Measurements from ENCODE around the gene SEMA5A.

Gene SEMA5A

DNA sequence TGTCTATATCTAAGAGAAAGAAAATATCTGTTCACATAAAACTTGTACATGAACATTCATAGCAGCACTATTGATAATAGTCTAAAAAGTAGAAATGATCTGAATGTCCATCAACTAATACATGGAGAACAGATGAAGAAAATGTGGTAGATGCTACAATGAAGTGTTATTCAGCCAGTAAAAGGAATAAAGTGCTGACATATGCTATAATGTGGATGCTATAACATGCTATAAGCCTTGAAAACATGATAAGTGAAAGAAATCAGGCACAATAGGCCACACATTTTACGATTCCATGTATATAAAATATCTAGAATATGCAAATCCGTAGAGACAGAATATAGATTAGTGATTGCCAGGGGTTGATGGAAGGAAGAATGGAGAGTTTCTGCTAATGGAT is 146.8 kb downstream of the SEMA5A start:
- no peak for DNase-seq (ENCODE audit: low read depth)

DNA sequence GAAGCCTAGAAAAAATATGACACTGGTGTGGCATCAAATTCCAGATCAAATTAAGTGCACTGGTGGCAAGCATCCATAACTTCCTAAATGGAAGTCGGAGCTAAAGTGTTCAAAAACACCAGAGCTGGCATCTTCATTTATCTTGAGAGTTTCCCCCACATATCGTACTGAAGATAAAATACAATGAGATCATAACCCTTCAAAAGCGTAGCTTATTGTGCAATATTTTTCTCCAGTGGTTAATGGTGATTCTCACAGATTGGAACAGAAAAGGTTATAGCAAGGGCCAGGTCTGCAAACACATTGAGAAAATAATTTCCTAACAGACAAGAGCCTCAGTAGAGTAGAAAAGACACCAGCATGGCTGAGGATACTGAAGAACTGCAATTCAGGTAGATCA is 147.6 kb downstream of the SEMA5A start:
- DNase-seq (ENCODE audit: low read depth), result peak; percentile 27

DNA sequence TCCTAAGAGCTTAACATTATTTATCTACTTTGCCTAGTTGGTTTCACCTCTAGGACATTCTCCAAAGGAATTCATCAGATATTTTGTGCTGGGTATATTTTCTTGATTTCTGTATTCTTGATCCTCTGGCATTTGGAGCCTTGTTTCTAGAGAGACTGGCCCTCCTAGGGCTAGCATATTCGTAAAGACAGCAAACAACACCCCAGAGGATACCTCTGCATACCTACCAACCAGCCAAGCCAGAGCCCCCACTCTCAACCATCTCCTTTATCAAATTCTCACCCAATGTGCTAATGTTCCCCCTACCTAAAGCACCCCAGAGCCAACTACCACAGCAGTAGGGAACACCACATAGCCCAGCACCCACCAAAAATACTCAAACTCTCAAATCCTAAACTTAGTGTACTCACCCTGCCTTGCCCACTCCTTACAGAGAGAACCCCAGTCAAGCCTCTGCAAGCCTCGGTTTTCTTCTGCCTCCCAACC is 149.5 kb downstream of the SEMA5A start:
- DNase-seq (ENCODE audit: low read depth), result no peak

DNA sequence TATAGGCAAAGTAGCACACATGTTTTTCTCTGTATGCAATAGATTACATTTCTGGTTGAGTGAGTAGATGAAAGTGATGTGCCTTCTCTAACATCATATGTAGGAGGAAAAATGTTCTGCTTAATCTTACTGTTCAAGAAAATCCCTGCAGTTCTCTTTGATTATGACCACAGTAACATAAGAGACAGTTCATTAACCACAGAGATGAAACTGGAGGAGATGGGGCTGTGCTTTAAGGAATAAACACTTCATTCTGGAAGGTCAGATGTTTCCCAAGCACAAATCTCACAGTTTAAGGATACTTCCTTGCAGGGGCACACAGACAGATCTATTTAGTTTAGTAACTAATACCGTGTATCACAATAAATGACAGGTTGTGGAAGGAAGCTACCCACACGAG is 150.2 kb downstream of the SEMA5A start:
- no peak for DNase-seq (ENCODE audit: low read depth)

DNA sequence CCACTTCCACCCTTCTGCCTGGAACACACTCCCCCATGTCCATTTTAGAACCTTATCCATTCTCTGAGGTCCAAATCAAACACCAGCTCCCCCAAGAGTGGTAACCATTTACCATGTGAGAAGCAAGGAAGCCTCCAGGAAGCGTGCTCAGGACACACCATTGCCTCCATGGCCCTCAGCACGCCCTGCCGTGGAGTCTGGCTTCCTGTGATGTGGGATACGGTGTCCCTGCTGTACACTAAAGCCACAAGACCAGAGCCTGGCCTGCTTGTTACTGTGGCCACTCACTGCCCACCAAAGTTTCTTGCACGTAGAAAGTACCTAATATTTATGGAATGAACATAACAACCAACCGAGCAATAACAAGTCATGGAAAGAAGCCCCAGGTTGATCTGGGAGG is 151.7 kb downstream of the SEMA5A start:
- DNase-seq (ENCODE audit: low read depth), result no peak

DNA sequence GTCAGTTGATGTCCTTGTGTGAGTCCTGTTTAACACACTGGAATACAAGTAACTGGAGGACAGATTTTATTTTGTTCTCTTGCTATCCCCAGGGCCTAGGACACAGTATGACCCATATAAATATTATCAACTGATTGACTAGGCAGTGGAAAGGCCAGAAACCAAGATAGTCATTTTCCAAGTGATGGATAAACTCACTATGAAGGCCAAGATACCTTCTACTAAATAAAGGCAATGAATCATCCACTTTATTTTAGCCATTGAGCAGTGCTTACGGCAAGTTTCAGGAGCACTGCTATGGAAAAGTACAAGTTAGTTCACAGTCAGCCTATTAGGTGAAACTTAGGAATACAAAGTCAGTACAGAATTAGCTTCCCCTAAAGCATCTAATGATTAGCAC is 153.2 kb downstream of the SEMA5A start:
- no peak for DNase-seq (ENCODE audit: low read depth)

DNA sequence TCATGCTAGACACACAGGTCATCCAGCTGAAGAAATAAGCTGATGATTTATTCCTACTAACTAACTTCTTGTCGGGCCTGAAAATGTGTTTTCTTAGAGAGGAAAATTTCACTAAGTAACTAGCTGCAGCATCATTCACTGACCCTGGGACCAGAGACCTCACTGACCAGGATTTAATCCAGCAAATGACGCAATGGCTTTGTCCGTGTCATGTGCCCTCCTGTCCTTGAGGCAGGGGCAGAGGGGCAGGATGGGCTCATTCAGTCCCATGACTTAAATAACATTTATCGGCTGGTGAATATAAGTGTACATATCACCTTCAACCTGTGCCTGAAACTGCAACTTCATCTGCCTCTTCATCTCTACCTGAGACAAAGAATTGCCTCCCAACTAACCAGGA is 154.8 kb downstream of the SEMA5A start:
- DNase-seq (ENCODE audit: low read depth), result no peak

- no peak for DNase-seq (ENCODE audit: low read depth)
Measured at GRCh38 chr5:9390113-9390512, 155.8 kb downstream of the SEMA5A start.

GRCh38 chr5:9388941-9389674 is 156.8 kb downstream of the SEMA5A start:
- DNase-seq (ENCODE audit: low read depth), result no peak

- DNase-seq (ENCODE audit: low read depth), result peak; percentile 5
Measured at GRCh38 chr5:9387879-9388278, 158.0 kb downstream of the SEMA5A start.

- no peak for DNase-seq (ENCODE audit: low read depth)
Measured at GRCh38 chr5:9386945-9387344, 158.9 kb downstream of the SEMA5A start.

- DNase-seq (ENCODE audit: low read depth), result no peak
Measured at GRCh38 chr5:9382522-9382921, 163.4 kb downstream of the SEMA5A start.

GRCh38 chr5:9381464-9381863 is 164.4 kb downstream of the SEMA5A start:
- no peak for DNase-seq (ENCODE audit: low read depth)

- no peak for DNase-seq (ENCODE audit: low read depth)
Measured at GRCh38 chr5:9380109-9380508, 165.8 kb downstream of the SEMA5A start.

GRCh38 chr5:9376363-9377117 is 169.3 kb downstream of the SEMA5A start:
- peak; percentile 35 for DNase-seq (ENCODE audit: low read depth)

GRCh38 chr5:9375756-9376155 is 170.1 kb downstream of the SEMA5A start:
- no peak for DNase-seq (ENCODE audit: low read depth)

DNA sequence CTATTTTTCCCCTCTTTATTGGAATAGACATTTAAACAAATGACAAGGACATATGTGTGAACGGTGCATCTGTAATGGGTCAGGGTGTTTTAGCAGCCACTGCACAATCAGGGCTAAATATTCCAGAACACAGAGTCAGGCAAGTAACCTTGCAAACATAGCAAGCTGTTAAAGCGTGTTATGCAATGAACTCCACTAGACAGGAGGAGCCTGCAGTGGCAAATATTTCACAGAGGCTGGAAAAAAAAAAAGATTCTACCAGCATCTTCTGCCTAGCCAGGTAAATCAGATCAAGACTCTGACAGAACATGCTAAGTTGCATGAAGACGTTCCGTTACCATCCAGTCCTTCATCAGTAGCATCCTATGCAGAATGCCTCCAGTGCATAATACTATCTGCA is 171.8 kb downstream of the SEMA5A start:
- DNase-seq (ENCODE audit: low read depth), result no peak

- no peak for DNase-seq (ENCODE audit: low read depth)
Measured at GRCh38 chr5:9373571-9373970, 172.3 kb downstream of the SEMA5A start.

- no peak for DNase-seq (ENCODE audit: low read depth)
Measured at GRCh38 chr5:9370256-9370655, 175.6 kb downstream of the SEMA5A start.

- DNase-seq (ENCODE audit: low read depth), result no peak
Measured at GRCh38 chr5:9365512-9365911, 180.4 kb downstream of the SEMA5A start.

DNA sequence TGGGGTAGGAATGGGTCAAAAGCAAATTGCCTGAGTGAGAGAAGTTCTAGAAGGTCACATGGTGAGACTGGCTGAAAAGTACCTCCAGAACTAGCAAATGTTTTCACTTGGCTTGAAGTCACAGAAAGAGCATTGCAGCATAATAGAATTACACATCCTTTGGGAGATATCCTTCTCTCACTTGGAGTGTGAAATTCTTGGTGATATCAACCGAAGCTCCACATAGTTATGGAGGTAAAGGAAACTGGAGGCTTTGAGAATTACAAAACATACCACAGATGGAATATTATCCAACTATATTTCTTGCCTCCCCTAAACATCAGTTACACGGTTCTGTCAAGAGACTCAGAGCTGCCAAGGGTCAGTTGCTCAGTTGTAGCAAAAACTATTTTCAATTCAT is 182.4 kb downstream of the SEMA5A start:
- no peak for DNase-seq (ENCODE audit: low read depth)

- DNase-seq (ENCODE audit: low read depth), result no peak
Measured at GRCh38 chr5:9363026-9363425, 182.8 kb downstream of the SEMA5A start.

- DNase-seq (ENCODE audit: low read depth), result no peak
Measured at GRCh38 chr5:9362600-9362999, 183.3 kb downstream of the SEMA5A start.

- DNase-seq (ENCODE audit: low read depth), result peak; percentile 76
Measured at GRCh38 chr5:9361835-9362234, 184.0 kb downstream of the SEMA5A start.
